Heart right ventricle (tissue), 16 donors: ENCODE measurements around the gene GREB1. TPM values are rescaled to one million over a fixed set of nuclear protein-coding genes. Genes with fewer than 3 reads are reported as not detected.

Experiments used
- ATAC-seq, 8 donors: fragments of 200-7000 bp; cut with Tn5 transposase; one replicate each; pipeline ENCODE4 v1.9.1; 2020; ENCODE audit warnings: mild to moderate bottlenecking in 8 of 8, moderate library complexity in 8 of 8, moderate number of reproducible peaks in 1 of 8
- DNase-seq, 2 donors: peaks; one replicate each; pipeline ENCODE4 v3.0.0-alpha.2; 2020
- H3K27ac ChIP-seq, 10 donors: fragments of 200-600 bp; sonication (generic) in 2 of 10; one replicate each; pipeline versions ENCODE4 v1.5.0 to v1.8.0; 2020 to 2022; ENCODE audit warnings: mild to moderate bottlenecking in 3 of 10
- H3K27me3 ChIP-seq, 7 donors: fragments of 200-600 bp; one replicate each; pipeline ENCODE4 v1.8.0; 2021 to 2022; ENCODE audit warnings: mild to moderate bottlenecking in 2 of 7
- H3K36me3 ChIP-seq, 9 donors: fragments of 200-600 bp; sonication (generic) in 1 of 9; one replicate each; pipeline versions ENCODE4 v1.5.0 to v1.8.0; 2020 to 2022; ENCODE audit warnings: mild to moderate bottlenecking in 2 of 9
- H3K4me1 ChIP-seq, 9 donors: fragments of 200-600 bp; sonication (generic) in 1 of 9; one replicate each; pipeline versions ENCODE4 v1.5.0 to v1.8.0; 2020 to 2022; ENCODE audit warnings: mild to moderate bottlenecking in 4 of 9
- H3K4me3 ChIP-seq, 10 donors: fragments of 200-600 bp; sonication (generic) in 2 of 10; one replicate each; pipeline versions ENCODE4 v1.5.0 to v1.8.0; 2020 to 2022; ENCODE audit warnings: mild to moderate bottlenecking in 7 of 10, moderate library complexity in 2 of 10
- H3K9me3 ChIP-seq, 11 donors: fragments of 200-600 bp in 10 of 11; sonication (generic) in 2 of 11; one replicate each; pipeline versions ENCODE4 v1.5.0 to v1.8.0; 2013 to 2022; ENCODE audit warnings: mild to moderate bottlenecking in 2 of 11, control low read depth in 1 of 11, moderate library complexity in 1 of 11
- CTCF ChIP-seq, 9 donors: fragments of 200-600 bp; sonication (generic) in 2 of 9; IDR thresholded peaks; one replicate each; pipeline versions ENCODE4 v1.5.0 to v1.8.0; 2021 to 2022; ENCODE audit warnings: antibody characterized with exemption in 9 of 9, mild to moderate bottlenecking in 5 of 9, moderate library complexity in 1 of 9
- WGBS, 2 donors: extraction: QIAGEN DNeasy Blood & Tissue Kit; methylation state at CpG; one replicate each; pipeline ENCODE4 v1.1.7; 2013; ENCODE audit warnings: inconsistent platforms in 1 of 2; 5-methylcytosine and 5-hydroxymethylcytosine counted together
- intact Hi-C, 10 donors: fragments of 100-400 bp; cut with DNase I; formaldehyde crosslinking; loops; one replicate each; pipeline versions ENCODE4 v1.11.1 to v1.14.2; 2022
- polyA plus RNA-seq, 2 donors: library from polyadenylated mRNA; stranded (reverse); fragments of 200-250 nt; gene quantifications; one replicate each; pipeline ENCODE4 v1.2.3, GENCODE V29; 2013
- total RNA-seq, 10 donors: library from RNA; stranded (reverse); fragmentation: NEBNext Ultra II Directional in 3 of 10; extraction: Animal tissue kit (Norgen Biotek cat#: 25700) in 3 of 10; gene quantifications; one replicate each; pipeline versions ENCODE4 v1.2.1 to v1.2.4, GENCODE V29; 2021 to 2023
- donor health status: Arrhythmogenic right ventricular cardiomyopathy.
- donor health status: ischemic (EF 13 %, LVEDD 7.1; RV severe dilation, severe dysfunction).
- donor health status: healthy with polysubstance abuse.
- donor health status: DM: no; HTN: yes; CAD: no.
- donor health status: DM: no; HTN: no; CAD: no.
- donor health status: ischemic (EF 25% LVEDD 6.9; RV normal size, moderate dysfunction).
- donor health status: ischemic (EF 25% LVEDD 5.7; RV mildly dilated, moderate dysfunction).
- donor health status: healthy.
- donor health status: DM: yes; HTN: yes; CAD: no.
- donor health status: Ischemic cardiomyopathy.
- donor health status: ischemic (EF 35%, LVEDD 5.7; RV mildly dilated, moderate dysfunction).
- donor health status: nonischemic (EF 11% LVEDD 7.7; RV severe dilation, severe dysfunction).
- donor health status: DM: yes; HTN: yes; CAD: no.
- donor health status: PGD.
- donor health status: ischemic (EF 29% LVEDD 5.4; RV normal size, mild dysfunction).
- donor health status: nonischemic (EF 23%, LVEDD 6.1; RV moderate dilation, normal function).

GREB1 gene
- total and polyA plus RNA-seq, 12 donors: 1.2 to 15.6 (median 7.8) TPM

- WGBS, 2 donors: 89 to 91% methylated on average over 10 of the region's 10 CpGs
- peaks cover 0 to 18% (median 4%) of the 10 kb centered on the region in 9 donors for H3K4me1 ChIP-seq
- no peak for TF ChIP-seq CTCF (IDR thresholded peaks at IDR 0.05)
- no peaks in the 10 kb centered on the region for H3K36me3 ChIP-seq
- peaks cover 0 to 10% (median 0%) of the 10 kb centered on the region in 7 donors for H3K27me3 ChIP-seq
- no peak overlapping the region for H3K27ac ChIP-seq
- H3K4me3 ChIP-seq: no peak overlapping the region
- DNase-seq (no peak), ATAC-seq (no peak)
- H3K9me3 ChIP-seq: no peaks in the 10 kb centered on the region
- intact Hi-C loops: no loop called here
These were observed 28.2 kb downstream of the GREB1 start for GRCh38 chr2:11562011-11562410.

- intact Hi-C loops: no loop called here
- DNase-seq (no peak), ATAC-seq (no peak)
- TF ChIP-seq CTCF (IDR thresholded peaks at IDR 0.05): no peak
- Histone ChIP-seq H3K9me3 (no peaks in the 10 kb centered on the region), H3K4me1 (peaks cover 0 to 18% (median 4%) of the 10 kb centered on the region in 9 donors), H3K4me3 (no peak overlapping the region), H3K27me3 (peaks cover 0 to 8% (median 0%) of the 10 kb centered on the region in 7 donors), H3K27ac (no peak overlapping the region), H3K36me3 (no peaks in the 10 kb centered on the region)
- WGBS, 2 donors: 93 to 94% methylated on average over 5 of the region's 5 CpGs
These were observed 28.6 kb downstream of the GREB1 start for GRCh38 chr2:11562476-11562875.

- Histone ChIP-seq H3K27me3 (no peaks in the 10 kb centered on the region), H3K4me3 (no peak overlapping the region), H3K4me1 (peaks cover 0 to 3% (median 0%) of the 10 kb centered on the region in 9 donors), H3K36me3 (no peaks in the 10 kb centered on the region), H3K27ac (no peak overlapping the region), H3K9me3 (no peaks in the 10 kb centered on the region)
- intact Hi-C loops: no loop called here
- DNase-seq (no peak), ATAC-seq (no peak)
- WGBS, 2 donors: 95 to 97% methylated on average over 8 of the region's 8 CpGs
- TF ChIP-seq CTCF (IDR thresholded peaks at IDR 0.05): no peak
These were observed 30.2 kb downstream of the GREB1 start for GRCh38 chr2:11563784-11564666.

GRCh38 chr2:11564816-11565567 lies 31.1 kb downstream of the GREB1 start:
- no peak for TF ChIP-seq CTCF (IDR thresholded peaks at IDR 0.05)
- DNase-seq (no peak), ATAC-seq (no peak)
- no peaks in the 10 kb centered on the region for H3K4me1 ChIP-seq
- no peak overlapping the region for H3K27ac ChIP-seq
- H3K27me3 ChIP-seq: no peaks in the 10 kb centered on the region
- H3K4me3 ChIP-seq: no peak overlapping the region
- intact Hi-C loops: no loop called here
- 90 to 93% methylated on average over 7 of the region's 7 CpGs for WGBS, 2 donors
- no peaks in the 10 kb centered on the region for H3K9me3 ChIP-seq
- no peaks in the 10 kb centered on the region for H3K36me3 ChIP-seq
